OCI-LY7 (cell line): Measurements from ENCODE around the gene PGRMC2. TPM values are rescaled to one million over a fixed set of nuclear protein-coding genes. Genes with fewer than 3 reads are reported as not detected.

Experiments used
- BruUV-seq: library from RNA; stranded (reverse); fragments of 400-500 nt; replicated peaks from 2 replicates; lab custom pipeline; 2021; lab: Mats Ljungman, UMichigan
- CTCF ChIA-PET: fragments of 300-600 bp; sonication (Branson Sonifier 250); formaldehyde crosslinking; loops from one replicate; lab custom pipeline; 2022; ENCODE audit warnings: antibody characterized with exemption; ENCODE audit not compliant: unreplicated experiment; lab: Charles Lee
- POLR2A ChIA-PET: fragments of 300-600 bp; sonication (Branson Sonifier 250); formaldehyde crosslinking; loops from one replicate; lab custom pipeline; 2022; ENCODE audit warnings: antibody characterized with exemption; lab: Charles Lee
- DNase-seq: peaks from one replicate; pipeline ENCODE4 v3.0.0-alpha.2; 2015; ENCODE audit warnings: low spot score
- H2AFZ ChIP-seq: fragments of 200-600 bp; sonication (generic), shearing (Covaris generic); 2 replicates; pipeline ENCODE4 v1.6.1; 2014; ENCODE audit warnings: mild to moderate bottlenecking, antibody characterized with exemption, low read length, moderate library complexity
- H3K27ac ChIP-seq: fragments of 200-600 bp; sonication (generic); 2 replicates; pipeline ENCODE4 v1.5.1; 2014; ENCODE audit warnings: mixed run types, low read depth, mild to moderate bottlenecking, moderate library complexity, low read length, inconsistent platforms; ENCODE audit not compliant: poor library complexity, severe bottlenecking
- H3K36me3 ChIP-seq: fragments of 200-600 bp; sonication (generic); 2 replicates; pipeline ENCODE4 v1.6.1; 2014; ENCODE audit warnings: mild to moderate bottlenecking, antibody characterized with exemption, low read length, moderate library complexity, mixed read lengths; ENCODE audit not compliant: insufficient read depth
- H3K4me1 ChIP-seq: fragments of 200-600 bp; sonication (generic); 2 replicates; pipeline ENCODE4 v1.5.1; 2014; ENCODE audit warnings: mild to moderate bottlenecking, low read length; ENCODE audit not compliant: insufficient read depth, poor library complexity, severe bottlenecking
- H3K4me2 ChIP-seq: fragments of 200-600 bp; sonication (generic); 2 replicates; pipeline ENCODE4 v1.6.1; 2014; ENCODE audit warnings: mild to moderate bottlenecking, low read length
- H3K4me3 ChIP-seq: fragments of 200-600 bp; sonication (generic); 2 replicates; pipeline ENCODE4 v1.5.1; 2014; ENCODE audit warnings: mild to moderate bottlenecking, low read depth, low read length; ENCODE audit not compliant: poor library complexity, severe bottlenecking
- H3K79me2 ChIP-seq: fragments of 200-600 bp; sonication (generic); 2 replicates; pipeline ENCODE4 v1.6.1; 2016; ENCODE audit warnings: low read depth, mild to moderate bottlenecking, low read length, moderate library complexity, mixed read lengths; ENCODE audit not compliant: insufficient read depth
- H3K9me2 ChIP-seq: fragments of 200-600 bp; sonication (generic); 2 replicates; pipeline ENCODE4 v1.6.1; 2016; ENCODE audit warnings: mild to moderate bottlenecking, low read length, mixed read lengths; ENCODE audit not compliant: insufficient read depth
- H3K9me3 ChIP-seq: fragments of 200-600 bp; sonication (generic); 2 replicates; pipeline ENCODE4 v1.6.1; 2014; ENCODE audit warnings: mild to moderate bottlenecking, mixed run types, low read length, mixed read lengths
- H4K20me1 ChIP-seq: fragments of 200-600 bp; sonication (generic); 2 replicates; pipeline ENCODE4 v1.6.1; 2014; ENCODE audit warnings: mild to moderate bottlenecking, antibody characterized with exemption, low read length, moderate library complexity, mixed read lengths; ENCODE audit not compliant: insufficient read depth
- CTCF ChIP-seq: fragments of 200-600 bp; sonication (generic); conservative IDR thresholded peaks from 2 replicates; pipeline ENCODE4 v1.5.1; 2014; ENCODE audit warnings: mild to moderate bottlenecking, antibody characterized with exemption, low read length, moderate library complexity, mixed read lengths
- EZH2phosphoT487 ChIP-seq: fragments of 200-600 bp; sonication (generic); IDR thresholded peaks from 2 replicates; pipeline ENCODE4 v1.6.1; 2018; ENCODE audit warnings: low read depth, borderline replicate concordance, mild to moderate bottlenecking, mixed run types, antibody characterized with exemption, low read length, moderate library complexity, mixed read lengths
- intact Hi-C: fragments of 100-400 bp; cut with micrococcal nuclease; formaldehyde crosslinking; loops from one replicate; pipeline ENCODE4 v1.10.0; 2022; ENCODE audit not compliant: unreplicated experiment
- total RNA-seq, 2 experiments: library from RNA; depleted of rRNA in 1 of 2; stranded (reverse); fragments of >200 nt in 1 of 2; shearing (Covaris generic) in 1 of 2; gene quantifications; 2 replicates each; pipeline ENCODE4 v1.2.3, GENCODE V29; 2014 to 2022

Gene PGRMC2
- total RNA-seq, 2 experiments from 2014 or later, result 10.5 to 45.3 TPM

GRCh38 chr4:128242601-128243000 is 45.0 kb downstream of the PGRMC2 start:
- TF ChIP-seq CTCF, result no peak
- no peak for TF ChIP-seq EZH2phosphoT487
- intact Hi-C loops, result no loop called here
- H3K4me2 ChIP-seq, result no peak overlapping the region
- no peaks in the 10 kb centered on the region for H3K4me1 ChIP-seq
- no peak overlapping the region for H3K4me3 ChIP-seq
- no peak for DNase-seq
- peaks cover 1% of the 10 kb centered on the region; the same call in 1 of the 2 replicates for H3K9me3 ChIP-seq
- no TSS peak for BruUV-seq
- H3K27ac ChIP-seq, result no peak overlapping the region
- no peaks in the 10 kb centered on the region for H3K79me2 ChIP-seq
- no peaks in the 10 kb centered on the region for H3K36me3 ChIP-seq
- H4K20me1 ChIP-seq, result no peaks in the 10 kb centered on the region
- POLR2A ChIA-PET, result no interaction called here
- no peaks in the 10 kb centered on the region for H3K9me2 ChIP-seq
- H2AFZ ChIP-seq, result no peak overlapping the region
- CTCF ChIA-PET, result no interaction called here

DNA sequence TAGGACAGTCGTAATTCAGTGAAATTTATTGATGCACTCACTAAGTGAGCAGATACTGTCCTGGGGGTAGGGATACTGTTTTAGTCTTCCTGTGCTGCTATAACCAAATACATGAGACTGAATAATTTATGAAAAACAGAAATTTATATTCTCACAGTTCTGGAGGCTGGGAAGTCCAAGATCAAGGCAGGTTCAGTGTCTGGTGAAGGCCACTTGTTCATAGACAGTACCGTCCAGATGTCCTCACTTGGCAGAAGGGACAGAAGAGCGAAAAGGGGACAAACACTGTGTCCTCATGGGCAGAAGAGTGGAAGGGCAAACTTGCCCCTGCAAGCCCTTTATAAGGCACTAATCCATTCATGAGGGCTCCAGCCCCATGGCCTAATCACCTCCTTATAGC is 45.6 kb downstream of the PGRMC2 start:
- H3K9me2 ChIP-seq, result no peaks in the 10 kb centered on the region
- H3K4me2 ChIP-seq, result no peak overlapping the region
- BruUV-seq, result no TSS peak

More for the DNA sequence above, 45.6 kb downstream of the PGRMC2 start:
- no peaks in the 10 kb centered on the region for H3K9me3 ChIP-seq
- ChIA-PET POLR2A (interaction anchor here (1.1 kb wide), 1 partner anchor 11 kb away, joined by 3 read pairs; no protein-coding TSS in a partner anchor), CTCF (interaction anchor here (0.6 kb wide), 1 partner anchor 1000 kb away, joined by 3 read pairs; no protein-coding TSS in a partner anchor)
- H3K27ac ChIP-seq, result no peak overlapping the region
- TF ChIP-seq CTCF, result no peak
- TF ChIP-seq EZH2phosphoT487, result no peak
- H3K36me3 ChIP-seq, result no peaks in the 10 kb centered on the region
- H2AFZ ChIP-seq, result no peak overlapping the region
- intact Hi-C loops, result no loop called here
- H3K4me1 ChIP-seq, result no peaks in the 10 kb centered on the region
- H3K4me3 ChIP-seq, result no peak overlapping the region
- DNase-seq, result no peak
- H4K20me1 ChIP-seq, result no peaks in the 10 kb centered on the region
- H3K79me2 ChIP-seq, result no peaks in the 10 kb centered on the region
